Right ventricle myocardium inferior (tissue), 1 donor: ENCODE measurements around the gene TSHZ2. TPM values are rescaled to one million over a fixed set of nuclear protein-coding genes. Genes with fewer than 3 reads are reported as not detected.
"Not testable (repeated sequence)": the region's sequence is repeated elsewhere in the genome, so short reads cannot be mapped to it uniquely, and the experiment has no call there.

ENCODE experiments used
- ATAC-seq: fragments of 200-7000 bp; cut with Tn5 transposase; one replicate; pipeline ENCODE4 v1.9.1; 2020; ENCODE audit warnings: mild to moderate bottlenecking, moderate library complexity
- DNase-seq: peaks from one replicate; pipeline ENCODE4 v3.0.0; 2021; ENCODE audit errors: missing footprints
- intact Hi-C: fragments of 100-400 bp; cut with DNase I; formaldehyde crosslinking; loops from one replicate; pipeline ENCODE4 v1.11.0; 2022
- total RNA-seq: library from RNA; stranded (reverse); fragmentation: NEBNext Ultra II Directional; extraction: Animal tissue kit (Norgen Biotek cat#: 25700); gene quantifications from one replicate; pipeline ENCODE4 v1.2.1, GENCODE V29; 2021
- donor health status: DM: no; HTN: yes; CAD: no; lungs with severe emphysema.

Gene TSHZ2
- total RNA-seq, 1 donor from 2014 or later, result 4.2 TPM

DNA sequence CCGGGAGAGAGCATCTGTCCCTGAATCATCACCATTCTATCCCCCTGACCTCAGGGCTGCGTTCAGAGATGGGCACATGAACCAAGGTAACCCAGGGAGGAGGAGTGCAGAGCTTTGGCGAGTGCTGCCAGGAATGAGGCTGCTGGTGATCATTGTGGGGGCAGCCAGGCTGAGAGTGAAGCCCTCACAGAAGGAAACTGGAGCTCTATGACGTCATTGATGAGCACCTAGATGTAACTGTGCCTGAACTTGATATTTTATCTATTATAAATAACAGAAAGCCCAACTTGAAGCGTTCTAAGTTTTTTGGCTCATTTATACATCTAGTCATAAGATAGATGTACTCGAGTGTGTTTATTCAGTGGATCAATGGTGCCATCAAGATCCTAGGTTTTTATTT lies 17.3 kb upstream of the TSHZ2 start:
- intact Hi-C loops, result no loop called here
- ATAC-seq, result no peak
- DNase-seq, result no peak

DNA sequence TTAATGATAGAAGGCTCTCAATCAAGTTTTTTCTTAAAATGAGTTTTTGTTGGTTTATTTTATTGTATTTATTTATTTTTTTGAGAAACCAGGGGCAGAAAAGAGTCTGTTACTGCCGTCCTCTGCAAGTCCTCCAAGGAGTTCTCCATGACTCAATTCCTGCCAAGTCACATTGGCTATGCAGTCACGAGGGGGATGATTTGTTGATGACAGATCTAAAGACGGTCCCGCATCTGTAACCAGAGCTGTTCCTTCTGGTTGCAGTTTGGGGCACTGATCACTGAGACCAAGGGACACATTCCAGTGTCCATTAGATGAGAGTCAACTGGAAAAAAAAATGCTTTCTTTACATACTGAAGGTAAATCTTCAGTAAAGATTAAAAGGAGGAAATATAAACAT lies 13.9 kb upstream of the TSHZ2 start:
- DNase-seq (no peak), ATAC-seq (no peak)
- intact Hi-C loops, result no loop called here

- intact Hi-C loops, result no loop called here
- ATAC-seq (no peak), DNase-seq (no peak)
Measured at GRCh38 chr20:52959125-52959524, 13.0 kb upstream of the TSHZ2 start.

DNA sequence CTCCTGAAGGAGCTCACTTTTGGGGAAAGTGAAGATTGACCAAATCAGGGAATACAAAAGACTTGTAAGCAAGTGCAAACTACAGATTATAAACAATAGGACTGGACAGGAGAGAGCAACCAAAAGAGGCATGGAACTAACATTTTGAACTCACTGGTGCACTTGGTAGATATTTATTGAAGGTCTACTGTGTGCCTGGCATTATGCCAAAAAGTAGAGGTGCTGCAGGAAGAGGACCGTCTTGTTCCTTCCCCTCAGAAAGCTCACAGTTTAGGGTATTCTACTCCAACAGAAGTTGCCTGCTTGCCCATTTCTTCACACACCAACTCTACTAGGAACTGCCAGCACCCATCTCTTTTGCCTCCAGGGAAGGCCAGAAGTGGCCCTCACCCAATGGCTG lies 10.0 kb upstream of the TSHZ2 start:
- no peak for ATAC-seq
- DNase-seq, result no peak
- intact Hi-C loops, result no loop called here

- intact Hi-C loops, result no loop called here
- no peak for ATAC-seq
Measured at GRCh38 chr20:52963131-52963530, 9.0 kb upstream of the TSHZ2 start.

GRCh38 chr20:52964131-52964530 lies 8.0 kb upstream of the TSHZ2 start:
- intact Hi-C loops, result no loop called here
- DNase-seq, result no peak
- no peak for ATAC-seq

More at GRCh38 chr20:52963131-52963530, 9.0 kb upstream of the TSHZ2 start:
- no peak for DNase-seq

DNA sequence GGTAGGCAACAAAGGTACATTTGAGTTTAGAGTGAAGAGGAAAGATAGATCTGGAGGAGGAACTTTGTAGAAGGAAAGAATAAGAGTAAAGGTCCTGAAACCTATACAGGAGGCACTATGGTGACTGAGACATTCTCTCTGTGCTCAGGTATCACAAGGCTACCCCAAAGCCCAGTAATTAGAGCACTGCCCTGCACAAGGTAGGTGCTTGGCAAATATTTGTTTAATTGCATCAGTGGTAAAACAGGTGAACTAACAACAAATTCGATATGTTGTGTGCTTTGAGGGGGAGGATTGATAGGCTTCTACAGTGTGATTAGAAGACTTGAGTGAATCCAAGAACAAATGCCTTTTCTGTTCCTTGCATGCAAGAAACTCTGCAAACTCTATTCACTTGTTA lies 6.8 kb upstream of the TSHZ2 start:
- DNase-seq, result no peak
- no peak for ATAC-seq
- intact Hi-C loops, result no loop called here

GRCh38 chr20:52965819-52966218 lies 6.3 kb upstream of the TSHZ2 start:
- intact Hi-C loops, result no loop called here
- DNase-seq (no peak), ATAC-seq (no peak)

GRCh38 chr20:52966543-52966942 lies 5.6 kb upstream of the TSHZ2 start:
- intact Hi-C loops, ATAC-seq, DNase-seq: not testable (repeated sequence)

DNA sequence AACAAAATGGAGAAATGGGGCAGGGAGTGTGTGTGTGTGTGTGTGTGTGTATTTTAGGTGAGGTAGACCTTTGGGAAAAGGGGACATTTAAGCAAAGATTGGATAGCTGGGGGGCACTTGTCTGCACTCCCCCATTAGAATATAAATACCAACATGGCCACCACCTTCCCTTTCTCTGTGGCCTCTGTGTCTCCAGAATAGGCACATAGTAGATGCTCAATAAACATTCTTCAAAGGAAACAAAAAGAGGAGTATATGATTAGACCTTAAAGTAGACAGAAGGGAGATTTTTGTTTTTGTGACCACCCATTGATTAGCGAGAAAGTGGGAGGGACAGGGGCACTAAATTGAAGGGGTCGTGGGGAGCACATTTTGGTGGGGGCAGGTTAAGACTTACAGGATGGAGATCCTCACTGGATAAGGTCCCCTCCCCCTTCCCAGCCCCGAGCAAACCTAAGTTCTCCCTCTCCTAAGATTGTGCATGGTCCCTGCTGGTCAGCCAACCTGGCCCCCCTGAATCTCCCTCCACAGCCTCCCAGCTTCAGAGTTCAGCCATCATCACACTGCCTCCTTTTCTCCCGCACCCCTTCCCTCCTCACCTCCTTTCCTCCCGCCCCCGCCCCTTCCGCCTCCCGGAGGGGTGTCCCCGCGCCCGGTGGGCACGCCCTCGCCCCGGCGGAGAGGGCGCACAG lies 514 bp upstream of the TSHZ2 start:
- ATAC-seq, result peak; percentile 15
- intact Hi-C loops, result no loop called here

DNA sequence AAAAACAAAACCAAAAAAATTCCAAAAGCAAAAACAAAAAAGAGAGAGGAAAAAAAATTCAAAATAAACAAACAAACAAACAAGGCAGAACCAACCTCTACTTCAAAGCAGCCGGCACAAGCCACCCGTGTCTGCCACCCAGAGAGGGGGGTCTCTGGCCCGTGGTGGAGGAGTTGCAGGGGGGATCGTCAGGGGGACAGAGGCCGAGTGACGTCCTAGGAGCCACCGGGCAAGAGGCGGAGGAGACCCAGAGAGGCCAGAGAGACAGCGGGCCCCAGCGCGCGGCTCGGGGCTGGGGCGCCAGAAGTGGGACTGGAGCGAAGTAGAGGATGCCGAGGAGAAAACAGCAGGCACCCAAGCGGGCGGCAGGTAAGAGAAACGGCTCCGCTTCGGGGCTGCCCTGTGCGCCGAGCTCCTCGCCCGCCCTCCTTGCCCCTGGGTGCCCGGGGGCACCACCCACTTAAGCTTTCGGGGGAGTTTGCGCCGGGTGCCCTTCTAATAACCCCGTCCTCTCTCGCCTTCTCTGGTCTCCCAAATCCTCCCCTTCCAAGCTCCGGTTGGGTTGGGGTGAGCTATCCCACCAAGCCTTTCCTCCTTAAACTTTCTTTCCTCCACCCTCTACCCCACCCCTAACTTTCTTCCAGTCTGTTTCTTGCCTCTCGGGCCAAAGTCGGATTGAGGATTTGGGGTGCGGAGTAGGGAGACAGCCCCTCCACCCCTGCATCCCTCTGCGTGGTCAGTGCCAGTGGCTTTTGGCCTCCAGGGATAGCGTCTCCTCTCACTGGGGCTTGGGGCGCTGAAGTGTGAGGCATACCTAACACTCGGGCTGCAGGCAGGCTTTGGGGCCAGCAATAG lies 1.0 kb downstream of the TSHZ2 start:
- DNase-seq, result no peak
- peak; percentile 38 for ATAC-seq
- intact Hi-C loops, result no loop called here

More for the DNA sequence above, 514 bp upstream of the TSHZ2 start:
- DNase-seq, result no peak

DNA sequence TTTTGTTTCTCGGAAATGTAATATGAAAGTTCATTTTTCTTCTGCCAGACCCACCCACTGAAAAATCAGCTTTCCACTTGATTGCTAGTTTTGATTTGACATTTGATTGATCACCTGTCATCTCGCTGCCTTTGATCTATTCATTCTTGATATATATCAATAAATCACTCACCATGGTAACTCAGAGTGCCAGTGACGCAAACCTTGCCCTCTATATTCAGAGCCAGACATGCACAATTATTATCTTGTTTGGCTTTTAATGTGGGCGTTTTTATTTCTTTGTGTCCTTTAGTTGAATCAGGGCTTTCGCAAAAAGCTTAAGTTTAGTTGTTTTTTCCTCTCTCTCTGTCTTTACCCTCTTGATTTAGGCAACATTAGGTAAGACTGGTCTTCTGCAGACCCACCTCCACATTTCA lies 2.0 kb downstream of the TSHZ2 start:
- no peak for ATAC-seq
- DNase-seq, result no peak

DNA sequence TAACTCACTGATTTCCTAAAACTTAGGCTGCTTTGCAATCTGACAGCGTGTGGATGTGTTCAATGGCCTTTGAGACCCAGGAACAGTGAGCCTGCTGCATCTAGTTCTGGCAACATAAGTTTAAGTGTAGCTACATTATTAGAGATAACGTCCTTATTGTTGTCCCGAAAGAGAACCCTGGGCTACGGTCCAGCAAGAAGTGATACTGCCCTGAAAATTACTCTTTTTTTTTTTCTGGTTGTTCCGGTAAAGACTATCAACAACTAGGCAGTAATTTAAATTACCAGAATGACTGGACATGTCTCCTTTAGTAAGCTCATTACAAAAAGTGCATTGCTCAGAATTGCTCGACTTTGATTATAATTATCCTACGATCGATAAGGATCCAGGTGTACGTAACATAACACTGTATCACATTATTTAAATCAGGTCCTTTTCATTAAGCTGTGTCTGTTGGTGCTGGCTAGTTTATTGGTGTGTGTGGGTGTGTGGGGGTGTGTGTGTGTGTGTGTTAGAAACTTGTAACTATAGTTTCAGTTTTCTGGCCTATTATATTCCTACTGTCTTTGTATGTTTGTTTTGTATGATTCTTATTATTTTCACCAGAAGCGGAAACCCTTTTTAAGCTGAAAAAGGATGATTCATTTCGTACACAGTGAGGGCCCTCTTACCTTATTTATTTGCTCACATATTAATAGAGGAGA lies 3.0 kb downstream of the TSHZ2 start:
- no peak for DNase-seq
- intact Hi-C loops, result no loop called here
- no peak for ATAC-seq

More for the DNA sequence above, 2.0 kb downstream of the TSHZ2 start:
- intact Hi-C loops, result no loop called here

- ATAC-seq, result no peak
- DNase-seq, result no peak
- intact Hi-C loops, result no loop called here
Measured at GRCh38 chr20:52975803-52976531, 3.8 kb downstream of the TSHZ2 start.

GRCh38 chr20:52978851-52979250 lies 6.7 kb downstream of the TSHZ2 start:
- ATAC-seq, result no peak
- intact Hi-C loops, result no loop called here
- no peak for DNase-seq

DNA sequence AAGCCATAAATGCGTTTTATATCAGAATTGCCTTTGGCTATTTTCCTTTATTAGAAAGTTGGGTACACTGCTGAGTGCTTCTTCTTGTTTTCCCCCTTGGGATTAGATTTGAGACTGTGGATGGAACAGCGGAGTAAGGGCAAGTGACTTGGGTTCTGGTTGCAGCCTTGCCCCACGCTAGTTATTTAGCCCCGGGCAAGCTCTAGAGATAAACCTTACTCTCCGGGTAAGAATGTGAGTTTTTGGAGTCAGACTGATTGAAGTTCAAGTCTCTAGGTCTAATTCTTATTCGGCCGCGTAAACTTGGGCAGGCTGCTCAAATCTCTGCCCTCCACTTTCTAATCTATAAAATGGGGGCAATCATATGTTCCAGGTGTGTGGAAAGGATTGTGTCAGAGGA lies 8.9 kb downstream of the TSHZ2 start:
- intact Hi-C loops, result no loop called here
- ATAC-seq (no peak), DNase-seq (no peak)

GRCh38 chr20:52983726-52984450 lies 11.7 kb downstream of the TSHZ2 start:
- no peak for ATAC-seq
- peak; percentile 14 for DNase-seq
- intact Hi-C loops, result no loop called here

- intact Hi-C loops, result no loop called here
- DNase-seq, result peak; percentile 53
- no peak for ATAC-seq
Measured at GRCh38 chr20:52984451-52984810, 12.3 kb downstream of the TSHZ2 start.
